PC-9 (cell line): ENCODE results near the gene KISS1.

Experiments
- CTCF ChIP-seq: fragments of 200-600 bp; sonication (generic); conservative IDR thresholded peaks from 2 replicates; pipeline ENCODE4 v1.6.1; 2017; ENCODE audit warnings: mixed run types, antibody characterized with exemption, mild to moderate bottlenecking, moderate library complexity
- EZH2 ChIP-seq: fragments of 200-600 bp; sonication (generic); IDR thresholded peaks from 2 replicates; pipeline ENCODE4 v1.8.0; 2017; ENCODE audit warnings: antibody characterized with exemption, low read depth

DNA sequence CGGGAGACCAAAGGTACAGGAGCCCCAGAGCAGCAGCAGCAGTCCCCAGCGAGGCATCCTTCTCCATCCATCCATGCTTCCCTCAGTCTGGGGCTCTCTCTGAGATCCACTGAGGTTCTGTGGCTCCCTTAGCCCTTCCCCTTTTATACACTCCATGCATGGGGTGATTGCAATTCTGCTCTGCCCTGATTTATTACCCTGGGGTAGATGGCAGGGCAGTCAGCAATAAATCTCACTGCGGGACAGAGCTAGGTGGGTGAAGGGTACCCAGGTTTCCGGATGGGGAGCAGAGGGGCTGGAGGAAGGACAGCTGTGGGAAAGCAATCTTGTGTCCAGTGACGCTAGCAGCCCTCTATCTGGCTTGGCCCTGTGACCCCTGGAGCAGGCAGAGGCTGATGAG lies 30.1 kb downstream of the KISS1 start, which contains the start of gene REN:
- TF ChIP-seq CTCF, result no peak
- no peak for TF ChIP-seq EZH2
